Stimulated activated CD8-positive, alpha-beta memory T cell treated with anti-CD3 and anti-CD28 coated beads, Interleukin-12 subunit alpha, Interleukin-12 subunit beta, amount 100 ng/mL, for 1 hour (primary cell): ENCODE measurements around the gene CACNB2.

ENCODE experiments used
- DNase-seq: peaks from one replicate; pipeline ENCODE4 v3.0.0-alpha.2; 2020; ENCODE audit warnings: low read depth

The CACNB2 gene

DNA sequence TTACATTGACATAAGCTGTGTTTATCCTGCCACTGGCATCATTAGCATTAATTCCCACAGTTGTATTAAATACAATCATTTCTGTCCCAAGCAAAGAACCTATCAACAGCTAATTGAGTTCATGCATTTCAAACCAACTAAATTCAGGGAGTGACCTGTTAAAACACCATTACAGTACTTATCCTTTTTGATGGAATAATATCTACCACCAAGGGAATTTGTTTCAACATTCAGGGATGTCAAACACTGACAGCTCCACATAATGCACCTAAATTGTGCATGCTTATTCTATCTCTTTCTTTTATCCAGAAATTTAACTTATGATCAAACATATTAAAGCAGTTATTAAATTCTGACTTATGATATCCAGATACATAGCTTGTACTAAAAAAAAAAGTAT, 374.3 kb downstream of the CACNB2 start:
- no peak for DNase-seq

DNA sequence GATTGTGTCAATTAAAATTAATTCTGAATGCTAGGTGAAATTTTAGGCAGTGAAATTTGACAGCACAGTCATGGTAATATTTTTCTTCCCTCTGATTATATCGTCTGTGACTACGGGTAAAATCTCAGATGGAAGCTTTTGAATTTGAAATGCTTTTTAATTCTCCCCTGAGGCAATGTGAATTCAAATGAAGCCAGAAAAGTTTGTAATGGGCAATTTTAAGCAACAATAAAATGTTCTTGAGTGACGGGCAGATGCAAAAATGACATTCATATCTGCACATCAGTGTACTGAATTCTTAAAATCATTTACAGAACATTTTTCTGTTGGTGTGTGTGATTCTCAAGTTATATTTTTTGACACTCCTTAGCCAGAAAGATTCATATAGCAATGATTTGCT, 376.6 kb downstream of the CACNB2 start:
- no peak for DNase-seq

DNA sequence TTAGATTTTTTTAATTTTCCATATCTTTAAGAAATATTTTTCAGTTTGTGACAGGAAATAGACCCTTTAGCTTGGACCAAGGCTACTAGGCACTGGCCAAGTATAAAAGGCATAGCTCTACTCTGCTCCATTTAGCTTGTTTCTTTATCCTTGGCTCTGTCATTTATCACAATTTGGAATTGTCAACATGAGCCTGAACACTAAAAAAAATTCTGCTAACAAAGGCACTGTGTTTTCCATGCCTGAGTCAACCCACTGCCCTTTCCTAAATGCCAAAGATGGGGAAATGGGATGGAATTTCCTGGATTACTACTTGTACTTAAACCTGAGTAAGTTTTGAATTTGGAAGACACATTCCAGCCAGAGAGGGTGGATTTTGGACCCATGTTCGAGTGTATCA, 382.8 kb downstream of the CACNB2 start:
- no peak for DNase-seq

DNA sequence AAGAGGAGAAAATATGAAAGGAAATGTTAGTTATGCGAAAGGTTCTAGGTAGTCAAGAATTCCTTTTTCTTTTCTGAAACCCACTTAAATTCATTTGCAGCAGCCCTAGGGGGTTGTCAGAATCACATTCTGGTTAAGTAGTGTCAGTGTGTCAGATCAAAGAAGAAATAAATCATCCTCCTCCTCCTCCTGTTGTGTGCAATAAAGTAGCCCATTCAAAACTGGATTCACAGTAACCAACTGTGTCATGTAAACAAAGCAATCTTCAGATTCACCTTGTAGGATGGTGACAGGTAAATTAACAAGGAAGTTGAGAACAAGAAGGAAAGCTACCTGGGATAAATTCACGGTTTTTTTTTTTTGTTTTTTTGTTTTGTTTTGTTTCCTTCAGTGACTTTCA, 383.6 kb downstream of the CACNB2 start:
- DNase-seq = no peak

DNA sequence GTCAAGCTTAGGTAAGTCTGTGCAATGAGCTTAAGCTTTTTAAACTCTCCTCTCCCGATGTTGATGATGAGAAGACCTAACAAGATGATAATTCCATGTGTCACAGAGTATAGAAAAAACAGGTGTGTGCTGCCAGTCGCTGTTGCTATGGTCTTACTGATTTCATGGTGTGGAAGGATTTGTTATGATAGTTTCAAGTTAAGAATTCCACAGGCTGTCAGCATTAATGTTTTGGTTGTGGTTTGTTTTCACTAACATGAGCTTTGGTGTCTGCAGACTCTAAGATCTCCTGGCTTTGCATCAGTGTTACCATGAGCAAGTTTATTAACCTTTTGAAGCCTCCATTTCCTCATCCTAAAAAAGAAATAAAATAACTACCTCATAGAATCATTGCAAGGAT, 387.5 kb downstream of the CACNB2 start:
- no peak for DNase-seq

DNA sequence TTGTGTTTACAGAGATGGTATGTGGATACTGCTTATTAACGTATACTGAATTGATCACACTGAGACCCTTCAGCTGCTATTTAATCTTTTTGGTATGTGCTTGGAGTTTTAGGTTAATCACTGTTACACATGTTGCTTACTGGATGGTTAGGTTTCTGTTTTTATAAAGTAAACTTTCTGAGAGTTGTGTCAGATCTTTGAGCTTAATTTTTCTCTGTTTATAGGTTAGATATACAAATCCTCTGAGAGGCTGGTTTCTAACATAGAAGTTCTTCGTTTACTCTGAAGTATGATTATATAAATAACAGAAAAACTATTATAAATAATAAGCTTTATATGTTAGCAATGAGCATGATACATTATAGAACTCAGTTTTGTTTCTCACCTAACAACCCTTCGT, 388.1 kb downstream of the CACNB2 start:
- no peak for DNase-seq

DNA sequence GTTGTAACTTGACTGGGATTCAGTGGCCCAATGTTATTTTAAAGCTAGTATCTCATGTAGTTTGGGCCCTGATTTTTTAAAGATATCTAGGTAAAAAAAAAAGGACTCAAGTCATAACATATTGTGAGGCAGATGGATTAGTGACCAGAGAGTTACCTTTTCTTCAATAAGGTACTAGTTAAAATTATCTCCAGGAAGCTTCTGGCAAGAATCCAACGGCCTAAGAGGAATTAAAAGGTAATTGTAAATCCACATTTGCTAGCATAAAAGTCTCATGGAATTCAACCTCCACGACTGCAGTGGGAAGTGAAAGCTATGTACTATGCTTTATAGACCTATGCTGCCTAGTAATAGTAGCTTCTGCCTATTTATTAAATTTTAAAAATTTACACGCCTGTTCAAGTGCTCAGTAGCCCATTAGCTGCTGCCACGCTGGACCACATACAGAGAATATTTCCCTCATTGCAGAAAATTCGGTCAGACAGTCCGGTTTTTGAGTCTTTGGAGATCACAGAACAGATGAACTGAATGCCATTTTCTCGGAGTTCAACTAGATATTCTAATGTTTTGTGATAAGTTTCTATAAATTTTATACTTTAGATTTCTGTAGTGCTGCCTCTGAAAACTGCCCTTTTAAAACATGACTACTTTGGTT, 392.8 kb downstream of the CACNB2 start:
- no peak for DNase-seq

DNA sequence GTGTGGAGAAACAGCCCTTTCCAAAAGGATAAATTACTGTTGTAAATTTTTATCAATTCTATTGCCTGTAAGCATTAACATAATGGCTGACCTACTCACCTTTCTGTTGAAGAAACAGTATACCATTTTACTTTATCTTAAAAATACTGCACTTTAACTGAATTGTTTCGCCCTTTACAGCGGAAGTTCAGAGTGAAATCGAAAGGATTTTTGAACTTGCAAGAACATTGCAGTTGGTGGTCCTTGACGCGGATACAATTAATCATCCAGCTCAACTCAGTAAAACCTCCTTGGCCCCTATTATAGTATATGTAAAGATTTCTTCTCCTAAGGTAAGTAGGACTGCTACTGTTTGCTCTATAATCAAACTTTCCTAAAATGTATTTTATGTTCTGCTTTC, 393.7 kb downstream of the CACNB2 start:
- no peak for DNase-seq

DNA sequence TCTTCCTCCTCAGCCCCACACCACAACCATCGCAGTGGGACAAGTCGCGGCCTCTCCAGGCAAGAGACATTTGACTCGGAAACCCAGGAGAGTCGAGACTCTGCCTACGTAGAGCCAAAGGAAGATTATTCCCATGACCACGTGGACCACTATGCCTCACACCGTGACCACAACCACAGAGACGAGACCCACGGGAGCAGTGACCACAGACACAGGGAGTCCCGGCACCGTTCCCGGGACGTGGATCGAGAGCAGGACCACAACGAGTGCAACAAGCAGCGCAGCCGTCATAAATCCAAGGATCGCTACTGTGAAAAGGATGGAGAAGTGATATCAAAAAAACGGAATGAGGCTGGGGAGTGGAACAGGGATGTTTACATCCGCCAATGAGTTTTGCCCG, 399.1 kb downstream of the CACNB2 start:
- DNase-seq = no peak

DNA sequence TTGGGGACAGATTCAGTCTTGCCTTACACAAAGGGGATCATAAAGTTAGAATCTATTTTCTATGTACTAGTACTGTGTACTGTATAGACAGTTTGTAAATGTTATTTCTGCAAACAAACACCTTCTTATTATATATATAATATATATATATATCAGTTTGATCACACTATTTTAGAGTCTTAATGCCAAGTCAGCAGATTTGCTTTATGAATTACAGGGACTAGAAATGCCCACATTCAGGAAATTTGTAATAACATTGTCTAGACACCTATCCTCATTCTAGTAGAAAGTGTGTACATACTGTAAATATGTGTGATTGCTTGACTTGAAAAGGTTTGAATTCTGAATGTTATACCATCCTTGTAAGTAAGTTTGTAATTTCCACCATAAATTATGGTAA, 400.0 kb downstream of the CACNB2 start:
- DNase-seq = no peak

DNA sequence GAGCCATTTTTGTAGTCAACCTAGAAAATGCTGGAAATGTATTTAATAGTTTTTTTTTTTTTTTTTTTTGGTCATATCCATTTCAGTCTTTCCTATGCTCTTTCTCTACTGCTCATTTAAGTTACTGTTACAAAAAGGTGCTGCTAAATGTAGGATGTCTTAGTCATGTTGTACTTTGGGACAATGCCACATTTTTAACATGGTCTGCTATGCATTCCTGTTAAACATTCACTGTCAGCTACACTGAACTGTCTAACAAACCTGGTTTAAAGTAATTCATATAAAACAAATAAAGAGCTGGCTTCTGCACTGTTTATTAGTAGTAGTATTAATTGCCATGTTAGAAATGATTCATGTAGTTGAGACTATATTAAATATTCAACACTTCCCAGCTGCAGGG, 402.6 kb downstream of the CACNB2 start:
- DNase-seq = no peak

DNA sequence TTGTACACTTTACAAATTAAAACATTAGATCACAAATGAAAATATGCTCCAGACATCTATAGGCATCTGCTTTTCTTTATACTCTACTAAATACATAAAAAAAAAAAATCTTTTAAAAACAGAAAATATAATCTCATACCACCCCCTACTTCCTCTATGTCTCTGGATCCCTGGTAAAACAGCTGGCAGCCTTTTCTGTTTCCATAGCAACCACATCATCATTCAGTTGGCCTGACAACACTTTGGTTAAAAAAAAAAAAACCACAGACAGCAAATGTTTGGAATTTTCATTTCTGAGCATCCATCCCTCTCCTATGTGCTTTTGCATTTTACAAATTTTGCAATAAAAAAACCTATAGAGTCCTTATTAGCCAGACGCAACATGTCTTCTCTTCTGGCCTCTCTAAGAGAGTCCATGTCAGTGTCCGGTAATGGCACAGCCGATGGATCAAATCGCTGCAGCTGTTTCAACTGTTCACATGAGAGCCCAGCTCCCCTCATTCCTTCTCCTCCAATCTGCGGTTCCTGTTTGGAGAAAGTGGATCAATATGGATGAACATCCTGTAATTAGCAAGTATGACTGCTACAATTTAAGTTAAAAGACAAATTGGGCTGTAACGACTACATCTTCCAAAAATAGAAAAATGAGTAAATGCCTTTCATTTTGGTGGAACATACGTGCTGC, 405.5 kb downstream of the CACNB2 start:
- DNase-seq = no peak

DNA sequence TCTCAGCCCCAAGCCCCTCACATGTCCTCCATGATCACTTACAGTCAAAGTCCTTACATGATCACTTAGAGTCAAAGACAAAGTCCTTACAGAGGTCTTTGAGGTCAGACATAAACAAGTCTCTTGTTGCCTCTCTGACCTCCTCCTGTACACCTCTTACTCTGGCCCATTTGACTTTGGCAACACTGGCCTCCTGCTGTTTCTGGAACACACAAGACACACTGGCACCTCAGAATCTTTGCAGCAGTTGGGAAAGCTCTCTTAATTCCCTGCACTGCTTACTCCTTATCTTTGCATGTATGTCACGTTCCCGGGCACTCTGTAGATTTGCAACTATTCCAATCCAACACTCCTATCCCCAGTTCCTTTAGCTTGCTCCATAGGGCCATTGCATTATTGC, 408.9 kb downstream of the CACNB2 start:
- DNase-seq = no peak

DNA sequence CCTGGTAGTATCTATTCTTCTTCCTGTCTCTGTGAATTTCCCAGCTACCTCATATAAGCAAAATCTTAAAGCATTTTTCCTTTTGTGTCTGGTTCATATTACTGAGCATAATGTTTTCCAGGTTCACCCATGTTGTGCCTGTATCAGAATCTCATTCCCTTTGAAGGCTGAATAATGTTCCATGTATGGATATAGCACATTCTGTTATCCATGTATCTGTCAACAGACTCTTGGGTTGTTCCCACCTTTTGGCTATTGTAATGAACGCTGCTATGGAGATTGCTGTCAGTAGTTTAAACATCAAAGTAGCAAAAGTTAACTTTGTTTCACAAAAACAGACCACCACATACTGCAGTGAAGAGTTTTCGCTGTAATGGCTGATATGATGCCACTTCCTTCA, 411.2 kb downstream of the CACNB2 start:
- no peak for DNase-seq

DNA sequence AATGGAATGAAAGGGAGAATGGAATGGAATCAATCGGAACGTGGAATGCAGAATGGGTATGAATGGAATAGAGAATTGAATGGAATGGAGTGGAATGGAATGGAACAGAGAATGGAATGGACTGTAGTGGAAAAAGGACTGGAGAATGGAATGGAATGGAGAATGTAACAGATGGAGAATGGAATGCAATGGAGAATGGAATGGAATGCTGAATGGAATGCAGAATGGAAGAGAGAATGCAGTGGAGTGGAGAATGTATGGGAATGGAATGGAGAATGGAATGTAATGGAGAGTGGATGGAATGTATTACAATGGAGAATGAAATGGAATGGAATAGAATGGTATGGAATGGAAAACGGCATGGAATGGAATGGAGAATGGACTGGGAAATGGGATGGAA, 414.3 kb downstream of the CACNB2 start:
- DNase-seq = no peak

DNA sequence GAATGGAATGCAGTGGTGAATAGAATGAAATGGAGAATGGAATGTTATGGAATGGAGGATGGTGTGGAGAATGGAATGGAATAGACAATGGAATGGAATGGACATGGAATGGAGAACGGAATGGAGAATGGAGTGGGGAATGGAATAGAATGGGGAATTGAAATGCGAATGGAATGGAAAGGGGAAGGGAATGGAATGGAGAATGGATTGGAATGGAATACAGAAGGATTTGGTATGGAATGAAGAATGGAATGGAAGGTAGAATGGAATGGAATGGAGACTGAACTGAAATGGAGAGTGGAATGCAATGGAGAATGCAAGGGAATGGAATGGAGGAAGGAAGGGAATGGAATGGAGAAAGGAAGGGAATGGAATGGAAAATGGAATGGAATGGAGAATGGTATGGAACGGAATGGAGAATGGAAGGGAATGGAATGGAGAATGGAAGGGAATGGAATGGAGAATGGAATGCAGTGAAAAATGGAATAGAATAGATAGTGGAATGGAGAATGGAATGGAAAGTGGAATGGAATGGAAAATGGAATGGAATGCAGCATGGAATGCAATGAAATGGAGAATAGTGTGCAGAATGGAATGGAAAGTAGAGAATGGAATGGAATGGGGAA, 416.4 kb downstream of the CACNB2 start:
- DNase-seq = no peak

DNA sequence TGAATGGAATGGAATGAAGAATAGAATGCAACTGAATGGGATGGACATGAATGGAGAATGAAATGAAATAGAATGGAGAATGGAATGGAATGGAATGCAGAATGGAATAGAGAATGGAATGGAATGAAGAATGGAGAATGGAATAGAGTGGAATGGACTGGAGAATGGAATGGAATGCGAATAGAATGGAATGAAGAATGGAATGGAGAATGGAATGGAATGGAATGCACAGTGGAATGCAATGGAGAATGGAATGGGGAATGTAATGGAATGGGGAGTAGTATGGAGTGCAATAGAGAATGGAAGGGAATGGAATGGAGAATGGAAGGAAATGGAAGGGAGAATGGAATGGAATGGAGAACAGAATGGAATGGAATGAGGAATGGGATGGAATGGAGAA, 417.7 kb downstream of the CACNB2 start:
- DNase-seq = no peak

DNA sequence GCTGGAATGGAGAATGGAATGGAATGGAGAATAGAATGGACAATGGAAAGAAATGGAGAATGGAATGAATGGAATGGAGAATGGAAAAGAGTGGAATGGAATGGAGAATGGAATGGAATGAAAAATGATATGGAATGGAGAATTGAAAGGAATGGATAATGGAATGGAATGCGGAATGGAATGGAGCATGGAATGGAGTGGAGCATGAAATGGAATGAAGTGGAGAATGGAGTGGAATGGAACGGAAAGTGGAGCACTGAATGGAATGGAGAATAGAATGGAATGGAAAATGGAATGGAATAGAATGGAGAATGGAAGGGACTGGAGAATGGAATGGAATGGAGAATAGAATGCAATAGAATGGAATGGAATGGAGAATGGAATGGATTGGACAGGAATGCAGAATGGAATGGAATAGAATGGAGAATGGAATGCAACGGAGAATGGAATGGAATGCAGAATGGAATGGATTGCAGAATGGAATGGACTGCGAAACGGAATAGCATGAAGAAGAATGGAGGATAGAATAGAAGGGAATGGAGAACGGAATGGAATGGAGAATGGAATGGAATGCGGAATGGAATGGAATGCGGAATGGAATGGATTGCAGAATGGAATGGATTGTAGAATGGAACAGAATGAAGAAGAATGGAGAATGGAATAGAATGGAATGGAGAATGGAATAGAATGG, 421.8 kb downstream of the CACNB2 start:
- DNase-seq = no peak

DNA sequence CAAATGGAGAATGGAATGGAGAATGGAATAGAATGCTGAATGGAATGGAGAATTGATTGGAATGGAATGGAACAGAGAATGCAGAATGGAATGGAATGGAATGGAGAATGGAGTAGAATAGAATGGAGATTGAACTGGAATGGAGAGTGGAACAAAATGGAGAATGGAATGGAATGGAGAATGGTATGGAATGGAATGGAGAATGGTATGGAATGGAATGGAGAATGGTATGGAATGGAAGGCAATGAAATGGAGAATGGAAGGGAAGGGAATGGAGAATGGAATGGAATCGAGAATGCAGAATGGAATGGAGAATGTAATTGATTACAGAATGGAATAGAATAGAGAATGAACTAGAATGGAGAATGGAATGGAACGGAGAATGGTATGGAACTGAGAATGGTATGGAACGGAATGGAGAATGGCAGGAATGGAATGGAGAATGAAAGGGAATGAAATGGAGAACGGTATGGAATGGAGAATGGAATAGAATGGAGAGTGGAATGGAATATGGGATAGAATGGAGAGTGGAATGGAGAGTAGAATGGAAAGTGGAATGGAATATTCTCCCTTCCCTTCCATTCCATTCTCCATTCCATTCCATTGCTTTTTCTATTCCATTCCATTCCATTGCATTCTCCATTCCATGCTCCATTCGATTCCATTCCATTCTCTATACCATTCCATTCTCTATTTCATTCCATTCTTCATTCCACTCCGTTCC, 422.9 kb downstream of the CACNB2 start:
- no peak for DNase-seq

DNA sequence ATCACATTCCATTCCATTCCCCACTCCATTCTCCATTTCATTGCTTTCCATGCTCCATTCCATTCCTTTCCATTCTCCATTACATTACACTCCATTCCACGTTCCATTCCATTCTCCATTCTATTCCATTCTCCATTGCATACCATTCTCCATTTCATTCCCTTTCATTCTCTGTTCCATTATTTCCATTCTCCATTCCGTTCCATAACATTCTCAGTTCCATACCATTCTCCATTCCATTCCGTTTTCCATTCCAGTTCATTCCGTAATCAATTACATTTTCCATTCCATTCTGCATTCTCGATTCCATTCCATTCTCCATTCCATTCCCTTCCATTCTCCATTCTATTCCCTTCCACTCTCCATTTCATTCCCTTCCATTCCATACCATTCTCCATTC, 424.8 kb downstream of the CACNB2 start:
- DNase-seq = no peak

DNA sequence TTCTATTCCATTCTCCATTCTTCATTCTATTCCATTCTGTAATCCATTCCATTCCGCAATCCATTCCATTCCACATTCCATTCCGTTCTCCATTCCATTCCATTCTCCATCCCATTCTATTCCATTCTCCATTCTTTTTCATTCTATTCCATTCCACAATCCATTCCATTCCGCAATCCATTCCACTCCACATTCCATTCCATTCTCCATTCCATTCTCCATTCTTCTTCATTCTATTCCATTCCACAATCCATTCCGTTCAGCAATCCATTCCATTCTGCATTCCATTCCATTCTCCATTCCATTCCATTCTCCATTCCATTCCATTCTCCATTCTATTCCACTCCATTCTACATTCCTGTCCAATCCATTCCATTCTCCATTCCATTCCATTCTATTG, 426.0 kb downstream of the CACNB2 start:
- no peak for DNase-seq

DNA sequence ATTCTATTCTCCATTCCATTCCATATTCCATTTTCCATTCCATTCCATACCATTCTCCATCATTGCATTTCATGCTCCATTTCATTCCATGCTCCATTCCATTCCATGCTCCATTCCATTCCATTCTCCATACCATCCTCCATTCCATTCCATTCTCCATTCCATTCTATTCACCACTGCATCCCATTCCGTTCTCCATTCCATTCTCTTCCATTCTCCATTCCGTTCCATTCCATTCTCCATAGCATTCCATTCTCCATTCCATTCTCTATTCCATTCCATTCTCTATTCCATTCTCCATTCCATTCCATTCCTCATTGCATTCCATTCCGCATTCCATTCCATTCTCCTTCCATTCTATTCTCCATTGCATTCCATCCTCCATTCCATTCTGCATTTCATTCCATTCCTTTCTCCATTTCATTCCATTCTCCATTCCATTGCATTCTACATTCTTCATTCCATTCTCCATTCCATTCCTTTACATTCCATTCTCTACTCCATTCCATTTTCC, 427.2 kb downstream of the CACNB2 start:
- no peak for DNase-seq
